ENCODE results near the gene PYGM.

DNA sequence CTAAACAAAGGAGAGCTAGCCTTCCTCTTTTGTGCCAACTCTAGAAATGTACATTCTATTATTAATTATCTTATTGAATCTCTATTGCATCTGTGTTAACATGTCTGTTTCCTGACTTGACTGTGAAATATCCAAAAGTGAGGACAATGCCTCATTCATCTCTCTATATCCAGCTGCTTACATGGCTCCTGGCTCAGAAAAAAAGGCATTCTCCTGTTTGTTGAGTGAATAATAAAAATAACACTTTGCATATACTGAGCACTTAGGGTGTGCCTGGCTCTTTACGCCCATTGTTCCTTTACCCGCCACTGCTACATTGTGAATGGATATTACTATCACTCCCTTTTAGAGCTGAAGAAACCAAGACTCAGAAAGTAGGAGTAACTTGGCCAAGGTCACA, 56.7 kb downstream of the PYGM start:
- TF ChIP-seq GTF2F1 (IDR thresholded peaks at IDR 0.05; ENCODE audit: borderline replicate concordance, low read depth, low read length) (no peak), RNF2 (IDR thresholded peaks at IDR 0.05; ENCODE audit: borderline replicate concordance, low read depth, low read length, missing control alignments, poor library complexity, severe bottlenecking) (no peak), HDAC6 (IDR thresholded peaks at IDR 0.05; ENCODE audit: low read depth, low read length) (no peak), TCF12 (IDR thresholded peaks at IDR 0.05; ENCODE audit: low read depth, low read length) (no peak), POLR2AphosphoS5 (IDR thresholded peaks at IDR 0.05; ENCODE audit: low read depth, low read length) (no peak), RAD21 (IDR thresholded peaks at IDR 0.05 in 1 of 2, conservative IDR thresholded peaks at IDR 0.05 in 1 of 2; ENCODE audit: low read depth in 2 of 2, low read length in 2 of 2) (no peak), POLR2A (IDR thresholded peaks at IDR 0.05; ENCODE audit: control extremely low read depth in 1 of 2, low read depth in 2 of 2, low read length in 2 of 2) (no peak), PHF8 (conservative IDR thresholded peaks at IDR 0.05; ENCODE audit: low read depth, low read length) (no peak)
- TF ChIP-seq, protein P1, sequence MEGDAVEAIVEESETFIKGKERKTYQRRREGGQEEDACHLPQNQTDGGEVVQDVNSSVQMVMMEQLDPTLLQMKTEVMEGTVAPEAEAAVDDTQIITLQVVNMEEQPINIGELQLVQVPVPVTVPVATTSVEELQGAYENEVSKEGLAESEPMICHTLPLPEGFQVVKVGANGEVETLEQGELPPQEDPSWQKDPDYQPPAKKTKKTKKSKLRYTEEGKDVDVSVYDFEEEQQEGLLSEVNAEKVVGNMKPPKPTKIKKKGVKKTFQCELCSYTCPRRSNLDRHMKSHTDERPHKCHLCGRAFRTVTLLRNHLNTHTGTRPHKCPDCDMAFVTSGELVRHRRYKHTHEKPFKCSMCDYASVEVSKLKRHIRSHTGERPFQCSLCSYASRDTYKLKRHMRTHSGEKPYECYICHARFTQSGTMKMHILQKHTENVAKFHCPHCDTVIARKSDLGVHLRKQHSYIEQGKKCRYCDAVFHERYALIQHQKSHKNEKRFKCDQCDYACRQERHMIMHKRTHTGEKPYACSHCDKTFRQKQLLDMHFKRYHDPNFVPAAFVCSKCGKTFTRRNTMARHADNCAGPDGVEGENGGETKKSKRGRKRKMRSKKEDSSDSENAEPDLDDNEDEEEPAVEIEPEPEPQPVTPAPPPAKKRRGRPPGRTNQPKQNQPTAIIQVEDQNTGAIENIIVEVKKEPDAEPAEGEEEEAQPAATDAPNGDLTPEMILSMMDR (IDR thresholded peaks at IDR 0.05; ENCODE audit: control extremely low read depth in 1 of 3, insufficient read depth in 1 of 3, low read depth in 1 of 3, low read length in 3 of 3): no peak
- TF ChIP-seq, protein P2, sequence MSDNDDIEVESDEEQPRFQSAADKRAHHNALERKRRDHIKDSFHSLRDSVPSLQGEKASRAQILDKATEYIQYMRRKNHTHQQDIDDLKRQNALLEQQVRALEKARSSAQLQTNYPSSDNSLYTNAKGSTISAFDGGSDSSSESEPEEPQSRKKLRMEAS (IDR thresholded peaks at IDR 0.05): no peak
